Activated effector memory CD4-positive, alpha-beta T cell treated with Interleukin-2 at 50 U/mL for 16 hours (primary cell): ENCODE results near the gene MAGI1.

Experiments used
- DNase-seq: peaks from one replicate; pipeline ENCODE4 v3.0.0-alpha.2; 2020

MAGI1 gene

GRCh38 chr3:66010739-66011655 is 27.7 kb downstream of the MAGI1 start:
- no peak for DNase-seq

- no peak for DNase-seq
These were observed 28.4 kb downstream of the MAGI1 start for GRCh38 chr3:66010348-66010738.

- no peak for DNase-seq
These were observed 34.5 kb downstream of the MAGI1 start for GRCh38 chr3:66004244-66004643.

- DNase-seq = no peak
These were observed 37.1 kb downstream of the MAGI1 start for GRCh38 chr3:66001626-66002025.

GRCh38 chr3:66000506-66000905 is 38.2 kb downstream of the MAGI1 start:
- DNase-seq = no peak

- DNase-seq = no peak
These were observed 39.1 kb downstream of the MAGI1 start for GRCh38 chr3:65999606-66000005.

- DNase-seq = no peak
These were observed 42.1 kb downstream of the MAGI1 start for GRCh38 chr3:65996589-65996988.

- no peak for DNase-seq
These were observed 43.2 kb downstream of the MAGI1 start for GRCh38 chr3:65995515-65995914.

- DNase-seq = no peak
These were observed 43.7 kb downstream of the MAGI1 start for GRCh38 chr3:65995030-65995429.

GRCh38 chr3:65993134-65993900 is 45.4 kb downstream of the MAGI1 start:
- no peak for DNase-seq

- DNase-seq = no peak
These were observed 46.6 kb downstream of the MAGI1 start for GRCh38 chr3:65992106-65992505.

GRCh38 chr3:65988411-65989180 is 50.1 kb downstream of the MAGI1 start:
- DNase-seq = no peak

- no peak for DNase-seq
These were observed 52.4 kb downstream of the MAGI1 start for GRCh38 chr3:65986285-65986684.

GRCh38 chr3:65984975-65985374 is 53.7 kb downstream of the MAGI1 start:
- DNase-seq = no peak

- no peak for DNase-seq
These were observed 55.6 kb downstream of the MAGI1 start for GRCh38 chr3:65983100-65983499.

GRCh38 chr3:65979731-65980130 is 59.0 kb downstream of the MAGI1 start:
- DNase-seq = no peak

- DNase-seq = no peak
These were observed 59.6 kb downstream of the MAGI1 start for GRCh38 chr3:65979162-65979561.

- no peak for DNase-seq
These were observed 60.6 kb downstream of the MAGI1 start for GRCh38 chr3:65978116-65978515.

- no peak for DNase-seq
These were observed 63.7 kb downstream of the MAGI1 start for GRCh38 chr3:65975032-65975431.

GRCh38 chr3:65974509-65974908 is 64.2 kb downstream of the MAGI1 start:
- no peak for DNase-seq

- no peak for DNase-seq
These were observed 66.0 kb downstream of the MAGI1 start for GRCh38 chr3:65972765-65973164.

- no peak for DNase-seq
These were observed 67.1 kb downstream of the MAGI1 start for GRCh38 chr3:65971293-65972252.
